ENCODE results near the gene FAM3D.

DNA sequence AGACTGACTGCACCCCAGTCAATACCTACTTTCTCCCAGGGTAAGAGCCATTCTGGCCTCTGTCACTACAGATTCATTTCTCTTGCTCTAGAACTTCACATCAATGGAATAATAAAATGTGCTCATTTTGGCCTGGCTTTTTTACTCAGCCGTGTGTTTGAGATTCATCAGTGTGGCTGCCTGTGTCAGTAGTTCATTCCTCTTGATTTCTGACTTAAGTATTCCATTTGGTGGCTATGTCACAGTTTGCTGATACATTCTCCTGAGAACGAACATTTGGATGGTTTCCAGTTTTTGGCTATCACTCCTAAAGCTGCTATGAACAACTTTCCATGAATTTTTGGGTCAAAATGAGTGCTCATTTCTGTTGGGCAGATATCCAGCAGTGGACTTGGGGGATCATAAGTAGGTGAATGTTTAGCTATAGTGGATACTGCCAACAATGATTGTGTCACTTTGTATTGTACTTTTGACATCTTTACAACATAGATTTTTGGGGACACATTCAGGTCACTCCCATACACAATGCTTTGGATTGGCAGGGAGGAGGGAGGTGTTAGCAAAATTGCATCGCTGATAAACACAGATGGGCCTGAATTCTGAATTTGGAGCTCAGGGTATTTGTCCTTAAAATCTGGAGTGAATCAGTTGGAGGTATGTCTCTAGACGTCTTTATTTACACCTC is 69.6 kb downstream of the FAM3D start:
- TF ChIP-seq, protein P1, sequence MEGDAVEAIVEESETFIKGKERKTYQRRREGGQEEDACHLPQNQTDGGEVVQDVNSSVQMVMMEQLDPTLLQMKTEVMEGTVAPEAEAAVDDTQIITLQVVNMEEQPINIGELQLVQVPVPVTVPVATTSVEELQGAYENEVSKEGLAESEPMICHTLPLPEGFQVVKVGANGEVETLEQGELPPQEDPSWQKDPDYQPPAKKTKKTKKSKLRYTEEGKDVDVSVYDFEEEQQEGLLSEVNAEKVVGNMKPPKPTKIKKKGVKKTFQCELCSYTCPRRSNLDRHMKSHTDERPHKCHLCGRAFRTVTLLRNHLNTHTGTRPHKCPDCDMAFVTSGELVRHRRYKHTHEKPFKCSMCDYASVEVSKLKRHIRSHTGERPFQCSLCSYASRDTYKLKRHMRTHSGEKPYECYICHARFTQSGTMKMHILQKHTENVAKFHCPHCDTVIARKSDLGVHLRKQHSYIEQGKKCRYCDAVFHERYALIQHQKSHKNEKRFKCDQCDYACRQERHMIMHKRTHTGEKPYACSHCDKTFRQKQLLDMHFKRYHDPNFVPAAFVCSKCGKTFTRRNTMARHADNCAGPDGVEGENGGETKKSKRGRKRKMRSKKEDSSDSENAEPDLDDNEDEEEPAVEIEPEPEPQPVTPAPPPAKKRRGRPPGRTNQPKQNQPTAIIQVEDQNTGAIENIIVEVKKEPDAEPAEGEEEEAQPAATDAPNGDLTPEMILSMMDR (IDR thresholded peaks at IDR 0.05) = no peak
- TF ChIP-seq POLR2A (IDR thresholded peaks at IDR 0.05) = no peak
